Gastrocnemius medialis (tissue), 4 donors: ENCODE measurements around the gene MTAP.

Experiments
- CTCF ChIP-seq, 5 experiments: fragments of 450-650 bp in 3 of 5; fragments of 200-600 bp in 2 of 5; sonication (generic) in 2 of 5; IDR thresholded peaks in 4 of 5; conservative IDR thresholded peaks in 1 of 5; 1 replicate in 4 of 5; 2 replicates in 1 of 5; pipeline ENCODE4 v1.5.1; 2016 to 2019; ENCODE audit warnings: antibody characterized with exemption in 5 of 5, mild to moderate bottlenecking in 3 of 5, moderate library complexity in 3 of 5
- POLR2A ChIP-seq, 2 donors: fragments of 450-650 bp; IDR thresholded peaks; one replicate each; pipeline ENCODE4 v1.6.1; 2017; ENCODE audit warnings: antibody characterized with exemption in 2 of 2, mild to moderate bottlenecking in 2 of 2, moderate library complexity in 2 of 2

- no peak for TF ChIP-seq POLR2A (IDR thresholded peaks at IDR 0.05)
- no peak for TF ChIP-seq CTCF (IDR thresholded peaks at IDR 0.05 in 4 of 5, conservative IDR thresholded peaks at IDR 0.05 in 1 of 5)
These were observed 164.7 kb downstream of the MTAP start for GRCh38 chr9:21967169-21967568.
